IPS DF 4.7 (cell line): ENCODE data around the gene WDR45.
A peak's percentile ranks its signal among the peaks of the same experiment; 100 is the strongest.
"Not testable (repeated sequence)": the region's sequence is repeated elsewhere in the genome, so short reads cannot be mapped to it uniquely, and the experiment has no call there.

Source experiments
- DNase-seq: peaks from one replicate; pipeline ENCODE4 v3.0.0-alpha.2; 2013; ENCODE audit warnings: low spot score; ENCODE audit errors: extremely low read depth

The WDR45 gene

DNA sequence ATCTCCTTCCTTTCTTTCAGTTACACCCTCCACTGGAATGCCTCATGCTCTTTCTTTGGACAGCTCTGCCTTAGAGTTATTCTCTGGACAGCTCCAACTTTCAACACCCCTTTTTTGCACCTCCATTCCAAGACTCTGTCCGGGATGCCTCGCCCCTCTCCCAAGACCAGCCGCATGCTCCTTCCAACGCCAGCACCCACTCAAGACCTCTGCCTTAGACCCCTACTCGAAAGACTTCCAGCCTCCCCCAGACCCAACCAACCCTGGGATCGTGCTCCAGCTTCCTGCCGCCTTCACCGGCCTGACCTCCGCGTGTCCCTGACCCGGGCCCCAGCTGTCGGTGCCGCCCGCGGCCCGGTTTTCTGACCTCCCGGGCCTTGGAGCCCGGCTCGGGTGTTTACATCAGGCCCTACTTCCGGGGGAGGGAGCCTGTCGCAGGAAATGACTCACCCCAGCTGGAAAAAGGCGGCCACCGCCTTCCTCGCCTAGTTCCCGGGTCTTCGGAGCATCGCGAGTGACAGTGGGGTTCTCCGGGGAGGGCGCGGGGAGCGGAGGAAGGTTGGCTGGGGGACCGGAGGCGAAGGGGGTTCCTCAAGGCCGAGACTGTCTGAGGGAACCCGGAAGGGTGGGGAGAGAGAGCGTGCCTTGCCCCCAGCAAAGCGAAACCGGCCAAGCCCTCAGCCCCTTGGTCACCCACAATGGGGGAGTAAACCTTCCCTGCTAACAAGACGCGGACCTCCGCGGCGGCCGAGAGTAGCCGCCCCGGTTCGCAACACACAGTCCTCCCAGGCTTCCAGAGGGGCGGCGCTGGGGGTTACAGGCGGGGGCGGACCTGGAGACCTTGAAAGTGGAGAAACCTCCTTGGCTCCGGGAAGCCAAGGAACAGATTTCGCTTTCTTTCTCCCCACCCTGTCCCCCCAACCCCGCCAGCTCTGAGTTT is at the start of gene WDR45:
TSS of gene WDR45 (minus strand) at position 399 of the 940 bp plus-strand sequence. CDS start 1,792 bp downstream, outside the sequence.
- no peak for DNase-seq

- DNase-seq = no peak
Observed at GRCh38 chrX:49129427-49129826, 49.7 kb upstream of the WDR45 start.

DNA sequence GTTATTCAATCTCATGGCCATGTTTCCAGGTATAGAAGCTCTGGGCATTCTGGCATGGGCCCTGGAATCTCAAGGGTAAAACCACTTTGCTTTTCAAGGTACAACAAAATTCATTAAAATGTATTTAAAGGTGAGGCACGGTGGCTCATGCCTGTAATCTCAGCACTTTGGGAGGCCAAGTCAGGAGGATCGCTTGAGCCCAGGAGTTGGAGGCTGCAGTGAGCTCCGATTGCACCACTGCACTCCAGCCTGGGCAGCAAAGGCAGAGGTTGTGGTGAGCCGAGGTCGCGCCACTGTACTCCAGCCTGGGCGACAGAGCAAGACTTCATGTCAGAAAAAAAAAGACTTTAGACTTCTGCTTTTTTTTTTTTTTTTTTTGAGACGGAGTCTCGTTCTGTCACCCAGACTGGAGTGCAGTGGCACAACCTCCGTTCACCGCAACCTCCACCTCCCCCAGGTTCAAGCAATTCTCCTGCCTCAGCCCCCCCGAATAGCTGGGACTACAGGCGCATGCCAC is 48.1 kb upstream of the WDR45 start:
- not testable (repeated sequence) for DNase-seq

GRCh38 chrX:49122499-49122898 is 42.8 kb upstream of the WDR45 start:
- DNase-seq = no peak

DNA sequence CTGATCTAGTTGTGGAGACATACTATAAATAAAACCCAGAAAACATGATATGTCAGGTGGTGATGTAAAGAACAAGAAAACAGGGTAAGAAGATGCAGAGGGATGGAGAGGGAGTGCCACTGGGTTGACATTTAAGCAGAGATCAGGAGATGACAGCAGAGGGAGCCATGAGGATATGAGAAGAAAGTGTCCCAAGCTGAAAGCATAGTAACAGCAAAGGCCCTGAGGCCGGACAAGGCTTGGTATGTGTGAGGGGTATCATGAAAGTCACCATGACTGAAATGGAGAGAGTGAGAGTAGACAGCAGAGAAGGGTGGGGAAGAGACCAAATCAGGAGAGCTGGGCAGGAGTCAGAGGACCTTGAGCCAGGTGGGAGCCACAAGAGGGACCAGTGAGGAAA is 40.4 kb upstream of the WDR45 start:
- DNase-seq = no peak

- no peak for DNase-seq
Observed at GRCh38 chrX:49117581-49117980, 37.9 kb upstream of the WDR45 start.

GRCh38 chrX:49116716-49117115 is 37.0 kb upstream of the WDR45 start:
- no peak for DNase-seq

- DNase-seq = no peak
Observed at GRCh38 chrX:49116076-49116475, 36.4 kb upstream of the WDR45 start.

DNA sequence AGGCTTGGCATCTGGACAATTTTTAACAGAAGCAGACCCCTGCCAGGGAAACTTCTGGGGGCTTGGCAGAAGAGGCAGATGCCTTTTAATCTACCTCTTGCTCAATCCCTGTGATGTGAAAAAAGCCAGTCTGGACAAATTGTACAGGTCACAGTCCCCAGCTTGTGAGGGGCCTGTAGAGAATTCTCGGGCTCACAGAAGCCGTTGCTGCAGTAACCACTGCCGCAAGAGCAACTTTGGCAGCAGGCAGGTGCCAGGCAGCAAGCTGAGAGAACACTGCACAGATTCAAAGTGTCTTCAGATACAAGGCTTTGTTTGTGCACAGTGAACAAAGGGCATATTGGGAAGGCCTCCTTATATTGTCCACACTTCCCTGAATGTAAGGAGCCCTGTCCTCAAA is 32.1 kb upstream of the WDR45 start:
- DNase-seq = no peak

GRCh38 chrX:49110417-49110816 is 30.7 kb upstream of the WDR45 start:
- no peak for DNase-seq

DNA sequence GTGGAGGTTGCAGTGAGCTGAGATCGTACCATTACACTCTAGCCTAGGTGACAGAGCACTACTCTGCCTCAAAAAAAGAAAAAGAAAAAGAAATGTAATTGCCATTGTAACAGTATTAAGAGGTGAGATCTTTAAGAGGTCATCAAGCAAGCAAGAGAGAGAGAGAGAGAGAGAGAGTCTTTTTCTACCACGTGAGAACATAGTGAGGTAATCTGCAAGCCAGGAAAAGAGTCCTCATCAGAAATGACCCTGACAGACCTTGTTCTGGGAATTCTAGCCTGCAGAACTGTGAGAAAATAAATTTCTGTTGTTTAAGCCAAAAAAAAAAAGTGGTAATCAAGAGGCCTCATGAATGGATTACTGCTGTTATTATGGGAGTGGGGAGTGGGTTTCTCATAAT is 29.0 kb upstream of the WDR45 start:
- no peak for DNase-seq

GRCh38 chrX:49106930-49107329 is 27.2 kb upstream of the WDR45 start:
- no peak for DNase-seq

DNA sequence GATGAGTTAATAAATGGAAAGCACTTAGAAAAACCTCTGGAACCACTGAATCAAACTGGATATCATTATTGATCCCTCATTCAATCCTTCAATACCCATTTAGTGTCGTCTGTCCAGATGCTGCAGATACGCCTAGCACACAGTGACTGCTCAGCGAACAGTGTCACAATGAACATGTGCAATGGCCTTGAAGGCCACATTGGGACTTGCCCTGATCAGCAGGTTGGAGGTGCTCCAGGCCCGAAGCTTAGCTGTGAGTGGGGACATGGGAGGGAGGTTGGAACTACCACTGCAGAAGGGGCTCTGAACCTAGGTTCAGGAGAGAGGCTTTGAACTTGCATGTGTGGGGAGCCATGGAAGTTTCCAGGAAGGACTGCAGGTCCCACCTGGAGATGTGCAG is 26.6 kb upstream of the WDR45 start:
- DNase-seq = no peak

DNA sequence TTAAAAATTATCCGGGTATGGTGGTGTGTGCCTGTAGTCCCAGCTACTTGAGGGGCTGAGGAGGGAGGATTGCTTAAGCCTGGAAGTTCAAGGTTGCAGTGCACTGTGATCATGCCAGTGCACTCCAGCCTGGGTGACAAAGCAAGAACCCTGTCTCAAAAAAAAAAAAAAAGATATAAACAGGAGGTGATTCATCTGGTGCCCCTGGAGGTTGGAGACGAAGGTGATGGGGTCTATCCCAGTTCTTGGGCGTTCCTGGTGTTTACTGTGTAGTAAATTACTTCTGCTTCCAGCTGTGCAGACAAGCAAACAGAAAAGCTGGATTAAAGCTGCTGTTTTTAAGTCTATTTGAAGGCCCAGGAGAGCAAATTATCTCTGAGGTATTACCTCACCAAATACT is 23.9 kb upstream of the WDR45 start:
- no peak for DNase-seq

DNA sequence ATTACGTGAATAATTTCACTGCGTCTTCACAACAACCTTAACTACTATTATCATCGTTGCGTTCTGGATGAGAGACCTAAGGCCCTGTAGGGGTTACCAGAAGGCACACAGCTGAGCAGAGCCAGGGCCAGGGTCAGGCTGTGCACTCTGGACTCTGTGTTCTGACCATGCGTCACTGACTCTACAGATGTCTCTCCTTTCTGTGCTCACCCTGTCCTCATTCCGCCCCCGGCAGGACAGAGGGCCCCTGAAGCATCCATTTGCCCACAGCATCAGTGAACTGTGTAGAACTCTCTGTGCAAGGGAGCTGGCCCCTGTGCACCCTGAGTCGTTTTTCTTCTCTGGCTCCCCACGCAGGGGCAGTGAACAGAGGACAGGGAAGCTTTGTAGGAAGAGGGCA is 22.5 kb upstream of the WDR45 start:
- no peak for DNase-seq

DNA sequence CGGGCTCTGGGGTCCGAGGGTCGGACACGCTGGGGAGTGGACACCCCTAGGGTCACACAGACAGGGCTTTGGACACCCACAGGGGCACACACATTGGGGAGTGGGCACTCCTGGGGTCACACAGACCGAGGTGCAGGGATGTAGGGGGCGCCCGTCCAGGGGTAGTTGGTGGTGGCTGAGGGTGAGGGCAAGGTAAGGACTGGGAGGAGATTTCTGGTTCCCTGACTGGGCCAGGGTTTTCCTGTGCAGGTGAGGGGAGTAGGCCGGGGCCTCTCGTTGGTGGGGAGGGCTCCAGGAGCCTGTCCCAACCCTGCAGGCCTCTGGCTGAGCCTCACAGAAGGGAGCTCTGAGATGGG is 21.9 kb upstream of the WDR45 start:
- no peak for DNase-seq

DNA sequence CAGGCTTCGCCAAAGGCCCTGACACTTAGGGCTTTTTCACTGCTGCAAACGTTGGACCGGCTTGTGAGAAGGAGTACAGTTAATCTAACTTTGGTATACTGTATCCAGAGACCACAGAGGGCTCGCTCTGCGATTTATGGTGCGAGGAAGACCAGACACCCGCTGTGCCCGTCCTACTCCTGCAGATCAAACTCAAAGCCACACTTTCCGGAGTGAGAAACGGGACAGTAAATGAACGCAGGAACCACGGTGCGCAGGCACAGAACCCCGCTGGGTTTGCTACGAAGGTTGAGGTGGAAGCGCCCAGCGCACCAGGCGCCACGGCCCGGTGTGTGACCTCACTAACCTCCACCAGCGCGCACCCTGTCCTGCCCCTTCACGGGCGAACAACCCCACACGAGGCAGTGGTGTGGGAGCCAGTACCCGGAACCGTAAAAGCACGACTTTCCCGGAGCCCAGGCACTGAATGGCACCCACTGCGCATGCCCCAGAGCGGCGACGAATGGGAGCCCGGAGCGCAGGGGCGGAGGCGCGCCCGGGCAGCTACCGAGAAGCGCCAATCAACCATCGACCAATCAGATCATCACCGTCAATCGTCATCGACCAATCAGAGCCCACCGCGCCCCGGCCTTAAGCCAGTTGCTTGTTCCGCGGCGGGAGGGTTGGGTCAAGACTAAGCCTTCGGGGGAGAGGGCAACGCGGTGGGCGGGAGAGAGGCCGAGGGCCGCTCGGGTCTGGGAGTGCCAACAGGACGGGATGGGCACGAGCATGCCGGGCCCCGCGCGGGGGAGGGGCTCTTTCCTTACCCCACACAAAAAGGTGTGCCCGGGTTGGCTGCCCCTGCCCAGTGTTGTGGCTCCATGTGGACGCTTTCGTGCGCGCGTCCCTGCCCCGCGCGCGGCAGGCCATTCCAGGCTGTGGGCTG is 21.3 kb upstream of the WDR45 start:
- peak; percentile 71 for DNase-seq

- no peak for DNase-seq
Observed at GRCh38 chrX:49096419-49096818, 16.7 kb upstream of the WDR45 start.

- DNase-seq = no peak
Observed at GRCh38 chrX:49089553-49089952, 9.9 kb upstream of the WDR45 start.

DNA sequence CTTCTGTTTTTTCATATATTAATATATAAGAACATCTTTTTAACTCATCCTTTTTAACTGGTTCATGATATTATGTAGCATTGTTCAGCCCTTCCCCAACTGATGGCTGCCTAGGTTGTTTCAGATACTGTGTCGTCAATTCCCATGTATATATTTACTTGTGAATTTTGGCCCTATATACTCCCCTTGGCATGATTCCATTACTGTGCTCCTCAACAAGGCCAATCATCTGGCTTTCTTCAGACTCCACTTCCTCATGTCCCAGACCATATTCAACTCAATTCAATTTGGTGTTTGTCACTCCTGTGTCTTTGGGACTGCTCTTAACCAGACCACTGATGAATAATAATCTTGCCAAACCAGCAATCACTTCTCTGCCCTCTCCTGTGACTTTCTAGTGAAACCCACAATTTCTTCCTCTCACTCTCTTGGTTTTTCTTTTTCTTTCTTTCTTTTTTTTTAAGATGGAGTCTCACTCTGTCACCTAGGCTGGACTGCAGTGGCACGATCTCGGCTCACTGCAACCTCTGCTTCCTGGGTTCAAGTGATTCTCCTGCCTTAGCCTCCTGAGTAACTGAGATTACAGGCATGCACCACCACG is 2.7 kb upstream of the WDR45 start:
- DNase-seq = no peak

- DNase-seq = no peak
Observed at GRCh38 chrX:49077941-49078340, 1.7 kb downstream of the WDR45 start.

GRCh38 chrX:49075347-49075746 is 4.3 kb downstream of the WDR45 start:
- DNase-seq = no peak
